GM21447 (cell line): ENCODE results near the gene ZNF483.
"Not testable (repeated sequence)": the region's sequence is repeated elsewhere in the genome, so short reads cannot be mapped to it uniquely, and the experiment has no call there.

Experiments
- ATAC-seq: cut with Tn5 transposase; IDR thresholded peaks from one replicate; pipeline ENCODE4 v1.9.1; 2021; ENCODE audit not compliant: unreplicated experiment

The ZNF483 gene

DNA sequence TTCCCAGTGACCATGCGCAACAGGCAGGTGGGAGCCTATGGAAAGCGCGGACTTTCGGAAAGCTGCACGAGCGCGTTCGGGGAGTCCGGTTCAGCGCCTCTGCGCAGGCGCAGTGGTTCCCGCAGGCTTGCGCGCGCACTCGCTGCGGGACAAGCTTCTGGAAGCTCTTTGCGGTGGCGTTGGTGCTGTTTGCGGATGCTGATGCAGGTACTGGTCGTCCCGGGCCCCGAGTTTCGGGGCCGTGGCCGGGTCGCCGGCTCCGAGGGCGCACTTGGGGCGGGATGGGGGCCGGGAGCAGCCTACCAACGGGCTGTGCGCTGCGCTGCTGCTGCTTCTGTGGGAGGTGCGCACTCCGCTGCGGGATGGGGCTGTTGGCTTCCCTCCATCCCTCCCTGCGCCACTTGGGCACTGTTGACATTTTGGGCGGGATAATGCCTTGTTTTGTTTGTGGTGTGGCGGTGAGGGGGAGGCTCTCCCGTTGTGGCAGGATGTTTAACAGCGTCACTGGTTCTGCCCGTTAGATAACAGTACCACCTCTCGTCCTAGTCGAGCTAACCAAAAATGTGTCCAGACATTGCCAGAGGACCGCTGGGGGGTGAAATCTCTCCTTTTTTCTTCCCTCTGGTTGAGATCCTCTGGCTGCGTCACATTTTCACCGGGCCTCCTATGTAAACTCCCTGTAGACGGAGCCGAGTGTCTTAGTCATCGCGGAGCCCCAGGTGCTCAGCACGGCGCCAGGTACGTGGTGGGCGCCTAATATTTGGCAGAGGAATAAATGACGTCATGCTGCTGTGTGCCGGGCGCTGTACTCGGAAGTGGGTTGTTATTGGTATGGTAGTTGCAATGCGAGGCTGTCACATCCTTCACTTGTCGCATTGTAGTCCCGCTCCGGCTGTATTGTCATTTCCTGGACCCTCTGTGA lies at the start of gene ZNF483:
ZNF483 (plus strand) TSS at position 124 of the 922 bp plus-strand sequence. CDS start 2,217 bp downstream, outside the sequence.
- no peak for ATAC-seq

DNA sequence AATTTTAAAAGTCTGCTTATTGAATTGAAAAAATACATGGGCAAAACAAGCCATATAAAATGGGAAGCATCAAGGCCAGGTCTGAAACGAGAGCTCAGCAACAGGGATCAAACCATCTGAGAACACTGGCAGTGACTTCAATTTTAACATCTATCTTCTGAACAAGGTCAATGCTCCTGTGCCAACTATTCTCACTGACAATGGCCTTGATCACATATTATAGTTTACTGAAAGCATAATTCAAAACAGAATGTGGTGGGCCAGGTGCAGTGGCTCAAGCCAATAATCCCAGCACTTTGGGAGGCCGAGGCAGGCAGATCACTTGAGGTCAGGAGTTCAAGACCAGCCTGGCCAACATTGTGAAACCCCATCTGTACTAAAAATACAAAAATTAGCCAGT lies 49.8 kb upstream of the ZNF483 start:
- ATAC-seq: no peak

DNA sequence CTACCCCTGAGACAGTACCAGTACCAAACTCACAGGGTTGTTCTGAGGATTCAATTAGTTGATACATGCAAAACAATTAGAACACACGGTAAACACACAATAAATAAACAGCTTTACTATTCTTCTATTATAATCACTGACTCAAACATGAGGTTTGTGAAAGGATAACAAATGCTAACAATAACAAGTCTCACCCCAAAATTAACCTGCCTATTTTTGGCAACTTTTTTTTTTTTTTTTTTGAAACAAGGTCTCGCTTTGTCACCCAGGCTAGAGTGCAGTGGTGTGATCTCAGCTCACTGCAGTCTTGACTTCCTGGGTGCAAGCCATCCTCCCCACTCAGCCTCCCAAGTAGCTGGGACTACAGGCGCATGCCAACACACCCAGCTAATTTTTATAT lies 47.3 kb upstream of the ZNF483 start:
- ATAC-seq: no peak

DNA sequence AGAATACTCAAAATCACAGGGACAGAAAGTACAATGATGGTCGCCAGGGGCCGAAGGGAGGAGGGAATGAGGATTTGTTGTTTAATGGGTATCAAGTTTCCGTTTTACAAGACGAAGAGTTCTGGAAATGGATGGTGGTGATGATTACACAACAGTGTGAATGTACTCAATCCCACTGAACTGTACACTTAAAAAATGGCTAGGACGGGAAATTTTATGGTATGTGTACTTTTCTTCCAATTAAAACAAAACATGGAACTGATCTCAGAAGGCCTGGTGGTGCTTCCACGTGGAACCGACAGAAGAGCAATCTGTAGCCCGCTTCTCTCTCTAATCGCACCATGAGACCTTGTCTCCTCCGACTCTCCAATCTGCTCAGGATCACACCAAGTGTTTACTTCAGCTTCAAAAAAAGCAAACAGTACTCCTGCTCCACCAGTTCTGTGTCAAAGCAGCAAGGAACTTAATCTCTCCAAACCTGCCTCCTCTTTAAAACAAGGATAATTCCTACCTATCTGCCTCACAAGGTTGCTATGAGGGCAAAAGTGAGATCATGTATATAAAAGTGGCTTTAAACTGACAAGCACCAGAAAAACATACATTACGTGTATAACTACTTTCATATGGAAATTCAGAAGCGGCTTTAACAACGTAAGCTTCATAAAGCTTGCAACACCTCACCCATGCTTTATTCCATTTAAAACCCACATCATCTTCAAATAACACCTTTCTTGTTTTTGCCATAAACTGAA lies 42.9 kb upstream of the ZNF483 start:
- no peak for ATAC-seq

DNA sequence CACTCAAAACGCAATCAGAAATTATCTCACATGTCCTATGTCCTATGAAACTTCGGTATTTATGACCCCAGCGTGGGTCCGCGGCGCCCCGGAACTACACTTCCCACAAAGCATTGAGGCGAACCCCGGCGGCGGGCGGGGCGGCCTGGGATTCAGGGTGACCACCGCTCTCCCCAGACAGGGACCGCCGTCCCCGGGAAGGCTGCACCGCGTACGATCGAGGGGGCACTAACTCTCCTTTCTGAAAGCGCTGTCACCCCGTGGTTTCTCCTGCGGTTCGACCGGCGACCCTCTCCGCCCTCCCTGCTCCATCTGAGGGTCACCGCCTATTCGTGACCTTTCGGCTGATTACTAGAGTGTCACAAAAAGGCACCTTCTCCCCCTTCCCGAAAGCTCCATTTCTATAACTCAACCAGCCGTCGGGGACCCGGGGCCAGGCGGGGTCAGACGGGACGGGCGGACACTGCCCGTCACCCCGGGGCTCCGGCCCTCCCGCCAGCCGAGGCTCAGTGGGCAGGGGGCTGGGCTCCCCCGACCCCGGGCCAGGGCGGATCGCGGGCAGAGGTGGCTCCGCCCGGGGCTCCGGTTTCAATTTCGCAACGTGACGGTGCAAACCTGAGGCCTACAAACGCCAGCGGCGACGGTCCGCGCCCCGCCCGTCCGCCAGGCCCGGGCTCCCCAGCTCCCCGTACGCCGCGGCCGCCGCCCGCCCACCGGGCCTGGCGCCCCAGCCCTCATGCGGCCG lies 42.1 kb upstream of the ZNF483 start:
- ATAC-seq: peak; percentile 67

DNA sequence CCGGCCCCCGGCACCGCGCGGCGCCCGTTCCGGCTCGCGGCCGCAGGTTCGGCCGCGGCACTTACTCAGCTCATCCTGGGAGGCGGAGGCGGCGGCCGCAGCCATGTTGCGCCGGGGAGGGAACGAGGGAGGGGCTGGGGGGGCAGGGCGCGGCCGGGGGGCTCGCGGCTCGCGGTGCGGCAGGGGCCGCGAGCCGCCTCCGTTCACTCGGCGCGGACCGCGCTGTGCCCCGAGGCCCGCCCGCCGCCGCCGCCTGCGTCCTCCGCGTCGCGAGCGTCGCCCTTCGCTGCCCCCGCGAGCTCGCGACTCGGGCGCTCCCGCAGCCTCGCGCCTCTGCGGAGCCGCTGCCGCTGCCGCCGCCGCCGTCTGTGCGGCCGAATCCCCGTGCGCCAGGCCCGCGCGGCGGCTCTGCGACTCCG lies 41.5 kb upstream of the ZNF483 start:
- peak; percentile 36 for ATAC-seq

DNA sequence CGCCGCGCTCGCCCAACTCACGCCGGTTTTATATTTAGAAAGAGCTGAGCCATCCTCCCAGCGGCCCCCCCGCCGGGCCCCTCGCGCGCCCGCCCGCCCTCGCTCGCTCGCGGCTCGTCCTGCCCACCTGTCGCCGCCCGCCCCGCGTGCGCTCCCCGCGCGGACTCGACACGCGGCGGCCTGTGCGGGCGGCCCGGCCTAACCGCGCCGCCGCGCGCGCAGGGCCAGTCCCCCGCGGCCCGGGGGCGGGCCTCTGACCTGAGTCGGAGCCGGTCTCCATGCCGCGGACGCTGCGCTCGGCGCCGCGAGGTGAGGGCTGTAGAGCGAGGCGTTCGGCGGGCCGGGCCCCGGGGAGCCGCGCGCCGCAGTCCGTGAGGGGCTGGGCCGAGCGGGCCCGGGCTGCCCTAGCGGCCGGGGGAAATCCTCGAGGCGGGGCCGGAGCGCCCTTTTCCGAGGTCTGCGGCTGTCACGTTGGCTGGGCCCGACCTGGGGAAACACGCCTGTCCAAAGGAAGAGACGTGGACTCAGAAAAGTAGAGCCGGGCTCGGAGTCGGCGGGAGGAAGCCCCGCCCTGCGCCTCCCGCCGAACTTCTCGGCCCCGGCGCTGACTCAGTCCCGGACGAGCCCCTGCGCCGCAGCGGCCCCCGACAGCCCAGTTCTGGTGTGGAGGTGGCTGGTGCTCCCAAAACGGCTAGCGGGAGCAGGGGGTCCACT lies 41.0 kb upstream of the ZNF483 start, which contains the start of gene ECPAS:
ECPAS (minus strand) TSS at position 526 of the 714 bp plus-strand sequence. CDS start 11,465 bp downstream, outside the sequence.
- ATAC-seq: peak; percentile 49

DNA sequence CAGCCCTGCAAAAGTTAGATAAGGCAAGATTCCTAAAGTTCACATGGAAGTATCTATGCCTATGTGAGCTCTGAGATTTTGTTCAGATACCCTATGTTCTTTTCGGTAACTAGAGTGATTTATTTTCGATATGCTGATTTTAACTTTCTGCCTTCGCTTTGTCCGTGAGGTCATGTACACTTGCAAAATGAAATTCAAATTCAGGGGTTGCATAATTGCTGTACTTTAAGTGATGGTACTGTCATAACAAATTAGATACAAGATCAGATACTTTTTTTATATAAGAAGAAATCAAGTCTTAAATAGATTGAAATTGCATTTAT lies 40.4 kb upstream of the ZNF483 start:
- no peak for ATAC-seq

DNA sequence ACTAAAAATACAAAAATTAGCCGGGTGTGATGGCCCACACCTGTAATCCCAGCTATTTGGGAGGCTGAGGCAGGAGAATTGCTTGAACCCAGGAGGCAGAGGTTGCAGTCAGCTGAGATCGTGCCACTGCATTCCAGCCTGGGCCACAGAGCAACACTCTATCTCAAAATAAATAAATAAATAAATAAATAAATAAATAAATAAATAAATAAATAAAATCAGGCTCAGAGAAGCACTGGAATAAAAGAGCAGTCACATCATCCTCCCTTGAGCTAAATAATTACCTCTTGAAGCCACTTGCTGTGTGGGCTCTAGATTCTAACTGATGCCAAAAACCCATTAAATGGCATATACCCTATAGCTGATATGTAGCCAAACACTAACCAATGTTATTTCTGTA lies 27.8 kb upstream of the ZNF483 start:
- ATAC-seq: not testable (repeated sequence)

DNA sequence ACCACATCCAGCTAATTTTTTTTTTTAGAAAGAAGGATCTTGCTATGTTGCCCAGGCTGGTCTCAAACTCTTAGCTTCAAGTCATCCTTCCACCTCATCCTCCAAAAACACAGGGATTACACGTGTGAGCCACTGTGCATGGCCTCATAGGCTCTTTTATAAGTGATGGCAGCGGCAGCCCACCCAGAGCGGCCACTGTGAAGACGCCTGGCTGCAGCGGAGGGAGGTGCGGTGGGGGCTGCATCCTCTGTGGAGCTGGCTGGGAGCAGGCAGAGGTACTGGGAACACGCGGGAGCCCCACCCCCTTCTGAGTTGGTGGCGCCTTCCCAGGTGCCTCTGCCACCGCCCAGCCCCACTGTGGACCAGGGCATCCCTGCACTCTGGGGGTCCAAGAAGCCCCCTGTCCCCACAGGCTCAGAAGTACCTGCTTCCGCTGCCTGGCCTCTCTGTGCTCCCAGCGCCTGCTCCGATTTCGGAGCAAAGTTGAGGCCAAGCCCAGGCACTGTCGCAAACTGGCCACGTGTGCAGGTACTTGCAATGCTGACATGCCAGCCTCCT lies 23.9 kb upstream of the ZNF483 start:
- no peak for ATAC-seq

DNA sequence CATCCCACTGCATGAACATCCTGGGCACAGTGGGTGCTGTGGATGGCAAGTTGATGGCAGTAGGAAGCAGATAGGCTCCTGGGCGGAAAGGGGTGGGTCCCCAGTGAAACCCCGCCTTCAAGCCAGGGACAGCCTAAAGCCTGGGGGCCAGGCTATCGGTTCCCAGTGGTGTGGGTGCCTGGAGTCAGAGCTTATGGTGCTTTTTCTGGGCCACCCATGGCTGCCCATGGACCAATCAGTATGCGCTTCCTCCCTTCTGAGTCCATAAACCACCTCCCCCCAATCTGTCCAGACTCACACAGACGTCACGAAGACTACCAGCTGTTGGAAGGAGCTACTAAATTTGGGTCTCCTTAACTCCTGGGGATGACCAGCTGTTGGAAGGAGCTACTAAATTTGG lies 23.3 kb upstream of the ZNF483 start:
- no peak for ATAC-seq

DNA sequence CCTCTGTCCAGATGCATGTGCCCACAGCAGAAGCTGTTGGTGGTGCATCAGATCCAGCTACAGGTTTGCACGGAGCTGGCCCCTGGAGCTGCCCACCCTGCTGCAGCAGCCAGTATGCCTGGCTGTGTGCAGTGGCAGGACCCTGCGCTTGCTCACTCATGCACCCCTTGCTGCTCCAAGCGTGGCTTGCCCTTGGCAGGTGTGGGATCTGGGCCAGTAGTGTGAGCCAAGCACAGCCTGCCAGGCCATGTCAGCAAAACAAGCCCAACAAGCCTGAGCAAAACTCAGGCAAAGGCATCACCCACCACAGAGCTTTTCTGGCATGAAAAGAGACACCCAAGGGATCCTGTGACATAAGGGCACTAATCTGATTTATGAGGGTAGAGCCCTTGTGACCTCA lies 22.5 kb upstream of the ZNF483 start:
- ATAC-seq: no peak

DNA sequence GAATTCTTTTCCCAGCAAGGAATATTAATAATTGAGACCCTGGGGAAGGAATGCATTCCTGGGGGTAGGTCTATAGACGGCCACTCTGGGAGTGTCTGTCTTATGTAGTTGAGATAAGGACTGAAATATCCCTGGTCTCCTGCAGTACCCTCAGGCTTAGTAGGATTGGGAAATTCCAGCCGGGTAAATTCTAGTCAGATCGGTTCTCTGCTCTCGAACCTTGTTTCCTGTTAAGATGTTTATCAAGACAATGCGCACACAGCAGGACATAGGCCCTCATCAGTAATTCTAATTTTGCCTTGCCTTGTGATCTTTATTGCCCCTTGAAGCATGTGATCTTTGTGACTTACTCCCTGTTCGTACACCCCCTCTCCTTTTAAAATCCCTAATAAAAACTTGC lies 13.4 kb upstream of the ZNF483 start:
- ATAC-seq: not testable (repeated sequence)

DNA sequence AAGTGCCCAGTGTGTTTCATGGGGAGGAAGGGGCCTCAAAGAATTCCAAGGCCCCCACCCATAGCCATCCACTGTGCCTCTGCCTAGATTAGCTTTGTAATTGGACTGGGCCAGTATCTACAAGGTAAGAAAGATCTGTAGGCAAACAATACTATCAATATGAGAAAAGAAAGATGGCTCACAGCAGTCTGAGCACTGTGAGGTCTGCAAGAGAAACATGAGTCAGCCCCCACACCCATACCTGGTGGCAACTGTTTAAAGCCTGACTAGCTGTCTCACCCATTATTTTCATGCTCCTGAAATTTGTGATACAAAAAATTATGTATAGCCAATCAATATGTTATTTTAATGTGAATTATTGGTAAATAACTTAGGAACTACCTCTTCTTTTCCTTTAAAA lies 10.0 kb upstream of the ZNF483 start:
- ATAC-seq: no peak

DNA sequence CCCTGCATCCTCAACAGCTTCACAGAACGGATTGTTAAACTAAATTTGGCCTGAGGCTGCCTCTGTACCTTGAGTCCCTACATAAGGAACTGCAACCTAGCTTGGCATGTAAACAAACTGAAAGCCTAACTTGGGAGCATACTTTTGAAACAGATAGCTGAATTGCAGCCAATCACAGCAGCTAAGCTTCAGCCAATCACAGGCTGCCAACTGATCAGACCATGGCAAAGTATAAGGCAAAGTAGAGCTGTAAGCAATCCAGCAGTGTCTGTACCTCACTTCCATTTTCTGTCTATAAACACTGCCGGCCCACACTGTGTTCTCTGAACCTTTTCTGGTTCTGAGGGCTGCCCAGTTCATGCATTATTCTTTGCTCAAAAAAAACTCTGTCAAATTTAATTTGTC lies 8.9 kb upstream of the ZNF483 start:
- no peak for ATAC-seq

DNA sequence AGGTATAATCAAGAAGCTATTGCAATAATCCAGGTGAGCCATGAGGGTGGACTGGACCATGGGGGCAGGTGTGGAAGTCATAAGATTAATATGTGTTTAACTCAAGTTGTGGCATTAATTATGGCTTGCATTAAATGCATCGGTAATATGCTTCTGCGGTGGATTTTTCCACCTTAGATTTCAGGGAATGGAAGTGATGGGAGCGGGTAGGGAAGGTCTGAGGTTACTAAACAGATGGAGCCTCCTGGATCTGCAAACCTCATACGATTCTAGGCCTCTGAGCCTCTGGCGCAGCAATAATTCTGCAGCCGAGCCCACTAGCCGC lies 286 bp upstream of the ZNF483 start:
- ATAC-seq: no peak

DNA sequence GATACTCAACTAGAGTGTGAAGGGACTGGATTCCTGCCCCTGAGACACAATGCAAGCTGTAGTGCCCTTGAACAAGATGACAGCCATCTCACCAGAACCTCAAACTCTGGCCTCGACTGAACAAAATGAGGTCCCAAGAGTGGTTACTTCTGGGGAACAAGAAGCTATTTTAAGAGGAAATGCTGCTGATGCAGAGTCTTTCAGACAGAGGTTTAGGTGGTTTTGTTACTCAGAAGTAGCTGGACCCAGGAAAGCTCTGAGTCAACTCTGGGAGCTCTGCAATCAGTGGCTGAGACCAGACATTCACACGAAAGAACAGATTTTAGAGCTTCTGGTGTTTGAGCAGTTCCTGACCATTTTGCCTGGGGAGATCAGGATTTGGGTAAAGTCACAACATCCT lies 2.4 kb downstream of the ZNF483 start:
- no peak for ATAC-seq

DNA sequence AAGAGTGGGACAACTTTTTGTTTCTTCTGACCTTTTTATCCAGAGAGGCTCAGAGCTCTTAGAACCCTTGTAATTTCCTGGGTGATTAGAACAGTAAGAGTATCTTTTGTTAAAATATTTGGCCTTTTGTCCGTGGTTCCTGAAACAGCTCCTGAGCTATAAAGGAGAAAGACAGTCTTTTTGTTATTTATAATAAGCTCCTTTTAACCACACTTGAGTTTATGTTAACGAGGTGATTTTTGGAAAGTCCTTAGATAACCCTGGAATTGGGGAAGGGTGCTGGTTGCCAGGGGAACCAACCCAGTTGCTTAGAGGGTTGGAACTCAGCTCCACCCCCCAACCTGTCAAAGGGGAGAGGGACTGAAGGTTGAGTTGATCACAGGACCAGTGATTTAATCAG lies 4.8 kb downstream of the ZNF483 start:
- ATAC-seq: no peak

DNA sequence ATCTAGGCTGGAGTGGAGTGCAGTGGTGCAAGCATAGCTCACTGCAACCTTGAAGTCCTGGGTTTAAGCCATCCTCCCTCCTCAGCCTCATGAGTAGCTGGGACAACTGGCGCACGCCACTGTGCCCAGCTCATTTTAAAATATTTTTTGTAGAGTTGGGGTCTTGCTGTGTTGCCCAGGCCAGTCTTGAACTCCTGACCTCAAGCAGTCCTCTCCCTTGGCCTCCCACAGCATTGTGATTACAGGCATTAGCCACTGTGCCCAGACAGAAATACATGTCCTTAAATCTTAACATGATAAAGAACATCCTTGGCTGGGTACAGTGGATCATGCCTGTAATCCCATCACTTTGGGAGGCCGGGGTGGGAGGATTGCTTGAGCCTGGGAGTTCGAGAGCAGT lies 6.7 kb downstream of the ZNF483 start:
- ATAC-seq: no peak

DNA sequence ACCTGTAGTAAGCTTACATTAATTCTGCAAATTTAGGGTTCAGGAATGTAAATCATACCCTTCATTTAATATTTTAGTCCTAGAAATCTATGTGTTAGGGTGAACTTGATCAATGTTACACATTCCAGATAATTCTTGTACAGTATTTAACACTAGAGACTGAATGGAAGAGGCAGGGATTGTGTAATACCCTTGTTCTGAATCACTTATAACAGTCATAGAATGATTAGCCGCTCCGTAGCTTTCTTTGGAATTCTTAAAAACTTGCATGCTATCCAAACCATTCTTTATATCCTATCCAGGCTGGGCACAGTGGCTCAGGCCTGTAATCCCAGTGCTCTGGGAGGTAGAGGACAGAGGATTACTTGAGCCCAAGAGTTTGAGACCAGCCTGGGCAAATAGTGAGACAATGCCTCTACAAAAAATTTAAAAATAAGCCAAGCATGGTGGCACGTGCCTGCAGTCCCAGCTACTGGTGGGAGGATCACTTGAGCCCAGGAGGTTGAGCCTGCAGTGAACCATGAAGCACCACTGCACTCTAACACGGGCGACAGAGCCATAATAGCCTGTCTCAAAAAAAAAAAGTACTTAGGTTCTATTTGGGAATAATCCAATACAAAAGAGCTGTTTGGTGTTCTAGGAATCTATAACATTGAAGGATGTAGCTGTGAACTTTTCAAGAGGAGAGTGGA lies 8.3 kb downstream of the ZNF483 start:
- no peak for ATAC-seq
